ES-I3 (cell line): Measurements from ENCODE around the gene SLIT2.
A peak's percentile ranks its signal among the peaks of the same experiment; 100 is the strongest.

Experiments used
- H3K36me3 ChIP-seq: 2 replicates; pipeline ENCODE4 v1.6.1; 2013; ENCODE audit warnings: mild to moderate bottlenecking, low read length, control low read depth, moderate library complexity; ENCODE audit not compliant: insufficient read depth
- H3K4me1 ChIP-seq: 2 replicates; pipeline ENCODE4 v1.6.1; 2013; ENCODE audit warnings: mild to moderate bottlenecking, control low read depth, low read length; ENCODE audit not compliant: insufficient read depth
- H3K9ac ChIP-seq: 2 replicates; pipeline ENCODE4 v1.6.1; 2013; ENCODE audit warnings: low read depth, mild to moderate bottlenecking, low read length, moderate library complexity
- H3K9me3 ChIP-seq: 2 replicates; pipeline ENCODE4 v1.6.1; 2013; ENCODE audit warnings: mild to moderate bottlenecking, low read length, moderate library complexity; ENCODE audit not compliant: control insufficient read depth, insufficient read depth

The SLIT2 gene

GRCh38 chr4:20255251-20255586 lies 3.5 kb downstream of the SLIT2 start:
- H3K9ac ChIP-seq: peak overlapping the region; percentile 65
- peaks cover 11% of the 10 kb centered on the region for H3K4me1 ChIP-seq
- no peaks in the 10 kb centered on the region for H3K36me3 ChIP-seq
- no peaks in the 10 kb centered on the region for H3K9me3 ChIP-seq

- Histone ChIP-seq H3K4me1 (peaks cover 11% of the 10 kb centered on the region), H3K36me3 (no peaks in the 10 kb centered on the region), H3K9me3 (no peaks in the 10 kb centered on the region), H3K9ac (no peak overlapping the region)
Measured at GRCh38 chr4:20255823-20256222, 4.1 kb downstream of the SLIT2 start.

- Histone ChIP-seq H3K9ac (no peak overlapping the region), H3K4me1 (peaks cover 11% of the 10 kb centered on the region), H3K36me3 (no peaks in the 10 kb centered on the region), H3K9me3 (no peaks in the 10 kb centered on the region)
Measured at GRCh38 chr4:20256381-20256881, 4.7 kb downstream of the SLIT2 start.

DNA sequence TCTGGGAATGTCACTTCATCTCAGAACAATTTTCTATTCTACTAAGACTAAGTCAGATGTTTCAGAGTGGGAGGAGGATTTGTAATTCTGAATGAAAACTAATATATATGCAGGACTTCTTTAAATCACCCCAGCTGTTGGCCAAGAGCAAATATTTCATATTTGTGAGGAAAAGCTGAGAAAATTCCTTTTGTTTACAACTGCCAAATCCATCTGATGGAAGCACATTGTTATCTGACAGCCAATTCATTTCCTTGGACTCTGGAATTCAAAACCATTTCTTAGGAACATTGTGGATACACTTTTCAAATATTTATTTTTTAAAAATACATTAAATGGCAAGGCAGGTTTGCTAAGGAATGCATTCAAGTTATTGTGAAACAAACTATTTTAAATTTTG lies 8.0 kb downstream of the SLIT2 start:
- H3K9me3 ChIP-seq: no peaks in the 10 kb centered on the region

DNA sequence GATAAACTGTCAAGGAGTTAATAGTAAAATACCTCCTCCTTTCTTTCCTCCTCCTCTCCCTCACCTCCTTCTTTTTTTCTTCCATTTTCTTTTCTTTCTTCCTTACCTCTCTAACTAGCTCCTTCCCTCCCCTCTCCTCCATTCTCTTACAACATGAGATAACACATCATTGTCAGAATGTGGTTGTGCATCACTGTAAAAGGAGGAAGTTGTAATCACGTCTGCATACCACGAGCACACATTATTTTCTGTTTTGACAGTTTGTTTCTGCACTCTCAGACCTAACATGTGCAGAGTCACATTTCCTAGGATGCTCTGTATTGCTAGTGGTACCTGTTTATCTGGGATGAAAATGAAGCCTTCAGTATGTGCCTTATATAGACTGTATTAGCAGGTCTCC lies 9.1 kb downstream of the SLIT2 start:
- no peak overlapping the region for H3K9ac ChIP-seq
- peaks cover 11% of the 10 kb centered on the region; the same call in 1 of the 2 replicates for H3K4me1 ChIP-seq
- H3K36me3 ChIP-seq: no peaks in the 10 kb centered on the region

More for the DNA sequence above, 8.0 kb downstream of the SLIT2 start:
- no peak overlapping the region for H3K9ac ChIP-seq
- H3K4me1 ChIP-seq: peaks cover 11% of the 10 kb centered on the region; the same call in 1 of the 2 replicates
- H3K36me3 ChIP-seq: no peaks in the 10 kb centered on the region

DNA sequence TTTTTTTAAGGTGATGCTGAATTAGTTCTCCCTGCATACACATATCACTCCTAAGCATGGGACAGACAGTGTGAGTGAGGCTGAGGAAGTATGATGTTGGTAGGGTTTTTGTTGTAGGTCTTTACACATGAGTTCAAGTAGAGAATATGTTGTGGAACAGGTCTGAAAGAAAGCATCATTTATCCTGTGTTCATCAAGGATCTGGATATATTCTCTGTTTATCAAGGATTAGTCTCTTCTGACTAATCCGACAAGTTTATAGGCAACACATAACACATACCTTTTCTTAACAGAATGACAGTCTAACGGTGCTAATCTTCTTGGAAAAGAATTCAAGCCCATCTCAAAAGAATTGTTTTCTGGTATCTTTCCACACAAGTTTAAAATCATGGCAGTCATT lies 10.5 kb downstream of the SLIT2 start:
- Histone ChIP-seq H3K9me3 (no peaks in the 10 kb centered on the region), H3K9ac (no peak overlapping the region), H3K4me1 (peaks cover 5% of the 10 kb centered on the region; the same call in 1 of the 2 replicates), H3K36me3 (no peaks in the 10 kb centered on the region)

More for the DNA sequence above, 9.1 kb downstream of the SLIT2 start:
- no peaks in the 10 kb centered on the region for H3K9me3 ChIP-seq

- Histone ChIP-seq H3K9me3 (no peaks in the 10 kb centered on the region), H3K9ac (no peak overlapping the region), H3K36me3 (no peaks in the 10 kb centered on the region), H3K4me1 (peaks cover 4% of the 10 kb centered on the region; the same call in 1 of the 2 replicates)
Measured at GRCh38 chr4:20264688-20265087, 13.0 kb downstream of the SLIT2 start.

DNA sequence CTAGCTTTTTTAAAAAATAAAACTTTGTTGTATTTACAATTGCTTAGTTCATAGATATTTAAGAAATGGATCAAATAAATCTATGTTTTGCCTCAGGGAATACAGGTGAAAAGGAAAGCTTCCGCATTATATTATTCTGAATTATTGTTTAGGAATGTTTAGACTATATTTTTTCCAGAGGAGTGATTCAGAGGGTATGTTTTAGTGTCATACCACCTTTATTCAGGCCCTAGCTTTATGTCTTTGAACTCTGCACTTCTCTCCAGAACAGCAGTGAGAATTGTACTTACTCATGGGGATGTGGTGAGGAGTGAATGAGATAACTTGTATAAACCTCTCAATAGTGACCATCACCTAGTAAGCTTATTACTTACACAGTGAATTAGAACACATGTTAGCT lies 14.0 kb downstream of the SLIT2 start:
- Histone ChIP-seq H3K36me3 (no peaks in the 10 kb centered on the region), H3K4me1 (peaks cover 4% of the 10 kb centered on the region; the same call in 1 of the 2 replicates), H3K9ac (no peak overlapping the region), H3K9me3 (no peaks in the 10 kb centered on the region)

GRCh38 chr4:20266215-20267082 lies 14.7 kb downstream of the SLIT2 start:
- Histone ChIP-seq H3K36me3 (no peaks in the 10 kb centered on the region), H3K4me1 (peaks cover 4% of the 10 kb centered on the region; the same call in 1 of the 2 replicates), H3K9me3 (no peaks in the 10 kb centered on the region), H3K9ac (no peak overlapping the region)

DNA sequence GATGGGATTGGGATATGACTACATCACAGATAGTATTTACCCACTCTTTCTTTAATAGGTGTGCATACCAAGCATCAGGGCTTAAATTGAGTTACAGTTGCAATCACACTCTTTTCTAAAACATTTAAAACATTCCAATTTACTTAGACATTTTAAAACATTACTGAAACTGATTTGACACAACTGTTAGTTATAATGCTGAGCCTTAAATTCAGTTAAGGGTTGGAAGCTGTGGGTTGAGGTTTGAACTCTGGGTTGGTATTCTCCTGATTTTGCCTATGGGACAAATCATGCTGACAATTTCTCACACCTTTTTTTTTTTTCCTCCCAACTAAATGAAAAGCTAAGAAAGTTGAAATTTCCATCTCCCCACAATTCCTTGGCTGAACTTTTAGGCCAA lies 16.3 kb downstream of the SLIT2 start:
- H3K36me3 ChIP-seq: no peaks in the 10 kb centered on the region
- H3K4me1 ChIP-seq: peaks cover 4% of the 10 kb centered on the region; the same call in 1 of the 2 replicates
- no peaks in the 10 kb centered on the region for H3K9me3 ChIP-seq
- H3K9ac ChIP-seq: no peak overlapping the region

GRCh38 chr4:20269320-20269719 lies 17.6 kb downstream of the SLIT2 start:
- Histone ChIP-seq H3K4me1 (peaks cover 5% of the 10 kb centered on the region; the same call in 1 of the 2 replicates), H3K9me3 (no peaks in the 10 kb centered on the region), H3K9ac (no peak overlapping the region), H3K36me3 (no peaks in the 10 kb centered on the region)

DNA sequence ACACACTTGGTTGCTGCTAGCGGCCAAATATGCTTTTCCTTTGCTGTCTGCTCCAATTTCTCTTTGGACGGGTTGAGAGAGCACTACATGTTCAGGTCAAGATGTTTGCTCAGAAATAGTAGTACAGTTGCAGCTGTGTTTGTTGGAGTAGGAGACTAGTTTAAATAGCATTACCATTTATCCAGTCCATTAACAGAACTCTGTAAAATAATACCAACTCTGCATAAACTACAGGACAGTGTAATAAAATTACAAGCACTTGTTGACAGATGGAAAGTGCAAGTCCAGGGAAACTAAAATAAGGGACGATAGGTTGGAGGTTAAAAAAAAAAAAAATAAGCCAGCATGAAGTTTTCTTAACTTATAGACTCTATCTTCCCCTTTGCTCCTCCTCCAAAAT lies 20.2 kb downstream of the SLIT2 start:
- Histone ChIP-seq H3K9ac (no peak overlapping the region), H3K9me3 (no peaks in the 10 kb centered on the region), H3K4me1 (peaks cover 10% of the 10 kb centered on the region; the same call in 1 of the 2 replicates), H3K36me3 (no peaks in the 10 kb centered on the region)

GRCh38 chr4:20272411-20272872 lies 20.7 kb downstream of the SLIT2 start:
- Histone ChIP-seq H3K4me1 (peaks cover 10% of the 10 kb centered on the region; the same call in 1 of the 2 replicates), H3K9me3 (no peaks in the 10 kb centered on the region), H3K36me3 (no peaks in the 10 kb centered on the region), H3K9ac (no peak overlapping the region)

- Histone ChIP-seq H3K36me3 (no peaks in the 10 kb centered on the region), H3K9ac (no peak overlapping the region), H3K9me3 (no peaks in the 10 kb centered on the region), H3K4me1 (peaks cover 6% of the 10 kb centered on the region; the same call in 1 of the 2 replicates)
Measured at GRCh38 chr4:20273793-20274192, 22.1 kb downstream of the SLIT2 start.

GRCh38 chr4:20276848-20277247 lies 25.1 kb downstream of the SLIT2 start:
- Histone ChIP-seq H3K36me3 (no peaks in the 10 kb centered on the region; the same call in 1 of the 2 replicates), H3K9me3 (no peaks in the 10 kb centered on the region), H3K9ac (no peak overlapping the region), H3K4me1 (peaks cover 13% of the 10 kb centered on the region; the same call in 1 of the 2 replicates)
